C1 segment of cervical spinal cord (tissue), 14 donors: ENCODE data around the gene TRIP11.

Experiments
- DNase-seq, 14 donors: peaks; one replicate each; lab custom pipeline; 2025; lab: John Stamatoyannopoulos, UW

TRIP11 gene

GRCh38 chr14:92010644-92011043 is 29.2 kb downstream of the TRIP11 start:
- no peak for DNase-seq

DNA sequence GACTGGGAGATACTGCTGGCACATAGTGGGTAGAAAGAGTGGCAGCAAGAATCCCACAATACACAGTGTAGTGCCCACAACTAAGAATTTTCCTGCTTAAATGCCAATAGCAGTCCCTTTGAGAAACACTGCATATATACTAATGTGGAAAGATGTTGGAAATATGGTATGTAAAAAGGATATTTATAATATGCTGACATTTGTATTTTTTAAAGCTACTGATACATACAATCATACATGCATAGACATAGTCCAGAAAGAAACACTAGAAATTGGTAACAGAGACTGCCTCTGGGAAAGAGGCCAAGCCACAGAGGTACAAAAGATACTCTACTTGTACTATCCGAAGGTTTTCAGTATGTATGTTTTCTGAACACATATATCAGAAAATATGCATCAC is 30.3 kb downstream of the TRIP11 start:
- no peak for DNase-seq

DNA sequence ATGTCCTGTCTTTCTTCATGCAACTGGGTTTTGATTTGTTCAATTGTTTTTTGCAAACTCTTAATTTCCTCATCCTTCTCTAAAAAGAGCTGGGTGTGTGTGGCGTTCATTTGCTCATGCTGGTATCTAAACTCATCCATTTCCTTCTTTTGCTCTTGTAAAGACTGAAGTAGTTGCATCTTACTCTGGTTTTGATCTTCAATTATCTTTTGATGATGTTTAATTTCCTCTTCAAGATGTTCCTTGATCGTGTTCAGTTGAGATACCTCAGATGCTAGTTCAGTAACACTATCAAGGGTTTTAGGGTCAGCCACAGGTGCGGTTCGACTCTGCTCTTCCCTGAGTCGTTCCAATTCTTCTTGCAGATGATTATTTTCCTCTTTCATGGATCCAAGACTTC is 34.8 kb downstream of the TRIP11 start:
- no peak for DNase-seq

DNA sequence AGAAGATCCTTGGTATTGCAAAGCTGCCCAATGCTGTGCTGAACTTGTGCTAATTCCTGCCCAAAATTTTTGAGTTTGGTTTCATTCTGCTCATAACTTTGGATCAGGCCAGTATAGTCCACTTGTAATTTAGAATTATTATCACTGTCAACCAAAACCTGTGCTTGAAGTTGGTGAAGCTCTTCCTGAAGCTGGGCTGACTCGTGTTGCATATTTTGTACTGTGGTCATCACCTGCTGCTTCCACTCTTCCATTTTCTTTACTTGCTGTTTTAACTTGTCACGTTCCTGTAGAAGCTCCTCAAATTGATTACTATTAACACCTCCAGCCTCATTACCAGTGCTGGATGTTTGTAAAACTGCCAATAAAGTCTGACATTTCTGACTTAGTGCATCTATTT is 35.8 kb downstream of the TRIP11 start:
- DNase-seq = no peak

- no peak for DNase-seq
Measured at GRCh38 chr14:91998667-91999570, 40.9 kb downstream of the TRIP11 start.

GRCh38 chr14:91997492-91997891 is 42.4 kb downstream of the TRIP11 start:
- DNase-seq = no peak

DNA sequence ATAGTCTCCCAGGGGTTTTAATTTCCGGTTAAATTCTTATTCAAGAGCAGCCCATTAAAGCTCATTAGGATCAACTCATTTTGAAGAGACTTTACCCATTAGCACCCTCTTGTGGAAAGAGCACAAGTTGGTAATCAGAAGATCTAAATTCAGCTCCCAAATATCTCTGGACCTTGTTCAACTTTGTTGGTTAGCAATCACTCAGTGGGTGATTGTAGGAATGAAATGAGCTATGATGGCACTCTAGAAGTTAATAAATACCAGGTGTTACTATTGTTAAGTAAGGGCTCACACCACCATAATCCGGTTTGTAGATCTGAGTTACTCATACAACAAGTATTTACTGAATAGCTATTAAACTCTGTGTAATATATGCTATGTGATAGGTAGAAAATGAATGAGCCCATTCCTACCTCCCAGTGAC is 42.9 kb downstream of the TRIP11 start:
- no peak for DNase-seq

- no peak for DNase-seq
Measured at GRCh38 chr14:91987192-91987591, 52.7 kb downstream of the TRIP11 start.

DNA sequence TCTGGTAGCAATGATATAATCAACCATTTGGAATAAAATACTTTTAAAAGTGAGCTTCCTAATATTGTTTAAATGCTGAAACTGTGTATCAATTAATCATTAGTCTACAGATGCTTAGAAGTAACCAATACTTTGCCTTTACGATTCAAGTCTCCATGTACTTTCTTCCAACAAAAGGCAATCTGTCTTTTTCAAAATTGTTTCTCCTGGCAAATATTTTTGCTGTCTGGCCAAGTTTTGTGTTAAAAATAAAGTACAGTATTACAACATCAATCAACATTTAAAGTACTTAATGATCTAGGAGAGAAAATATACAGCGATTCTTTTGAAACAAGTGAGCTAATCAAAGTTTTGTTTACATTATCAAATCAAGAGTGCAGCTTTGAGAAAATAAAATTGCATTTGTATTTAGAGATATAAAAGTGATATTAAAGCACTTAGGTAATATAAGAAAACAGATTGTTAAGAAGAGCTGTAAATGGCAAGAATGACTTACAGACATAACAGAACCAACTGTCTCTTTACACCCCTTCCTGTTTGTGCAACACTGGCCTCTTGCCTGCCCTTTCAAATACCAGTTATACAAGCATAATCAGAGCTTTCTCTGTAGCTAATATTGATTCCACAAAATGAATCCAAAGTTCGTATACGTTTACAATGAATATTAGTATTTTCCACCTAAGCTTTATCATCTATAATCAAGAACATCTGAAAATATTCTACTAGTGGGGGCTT is 54.2 kb downstream of the TRIP11 start:
- DNase-seq = no peak

DNA sequence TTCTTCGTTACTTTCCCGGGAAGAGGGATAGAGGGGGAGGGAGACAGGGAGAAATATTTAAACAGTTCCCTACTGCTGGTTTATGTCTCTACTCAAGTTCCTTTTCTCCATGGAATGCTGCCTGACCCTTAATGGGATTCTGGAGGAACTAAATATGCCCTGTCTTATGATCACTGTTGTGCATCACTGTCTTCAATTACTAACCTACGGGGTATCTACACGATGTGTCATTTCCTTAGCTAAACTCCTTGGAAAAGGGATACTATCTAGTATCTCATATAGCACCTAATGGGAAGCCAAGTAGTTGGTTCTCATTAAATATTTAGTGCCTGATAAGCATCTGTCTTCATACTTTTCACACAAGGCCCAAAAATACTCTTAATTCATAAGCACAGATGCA is 54.9 kb downstream of the TRIP11 start:
- DNase-seq = no peak

- no peak for DNase-seq
Measured at GRCh38 chr14:91983588-91983987, 56.3 kb downstream of the TRIP11 start.

DNA sequence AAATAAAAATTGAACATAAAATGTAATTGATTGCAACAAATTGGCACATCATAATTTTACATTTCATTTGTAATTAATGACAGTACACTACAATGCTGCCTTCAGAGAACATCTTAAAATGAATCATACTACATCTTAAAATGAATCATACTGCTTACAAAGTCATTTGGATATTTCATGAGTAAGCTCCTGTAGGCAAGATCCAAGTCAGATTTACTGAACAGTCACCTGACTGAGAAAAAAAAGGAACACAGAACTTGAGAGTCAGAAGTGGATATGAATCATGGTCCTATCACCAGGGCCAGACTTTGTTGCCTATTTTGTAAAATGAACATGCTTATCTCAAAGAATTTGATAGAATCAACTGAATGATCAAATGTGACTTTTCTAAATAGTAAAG is 59.7 kb downstream of the TRIP11 start:
- DNase-seq = no peak

DNA sequence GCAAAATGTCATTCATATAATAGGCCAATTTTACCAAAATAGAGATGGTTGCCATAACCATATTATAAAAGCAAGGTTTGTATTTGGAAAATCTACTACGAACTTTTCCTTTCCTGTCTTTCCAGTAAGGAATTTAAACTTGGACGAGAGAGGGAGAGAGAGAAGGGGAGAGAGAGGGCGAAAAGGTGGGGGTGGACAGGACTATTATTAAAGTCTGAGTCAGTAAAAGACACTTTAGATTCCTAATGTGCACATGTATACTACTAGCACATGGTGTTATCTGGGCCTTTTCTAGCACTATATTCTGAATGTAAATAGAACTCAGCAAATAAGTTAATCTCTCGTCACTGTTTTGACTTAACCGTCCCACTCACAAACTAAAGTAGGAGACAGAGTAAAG is 62.0 kb downstream of the TRIP11 start:
- no peak for DNase-seq

DNA sequence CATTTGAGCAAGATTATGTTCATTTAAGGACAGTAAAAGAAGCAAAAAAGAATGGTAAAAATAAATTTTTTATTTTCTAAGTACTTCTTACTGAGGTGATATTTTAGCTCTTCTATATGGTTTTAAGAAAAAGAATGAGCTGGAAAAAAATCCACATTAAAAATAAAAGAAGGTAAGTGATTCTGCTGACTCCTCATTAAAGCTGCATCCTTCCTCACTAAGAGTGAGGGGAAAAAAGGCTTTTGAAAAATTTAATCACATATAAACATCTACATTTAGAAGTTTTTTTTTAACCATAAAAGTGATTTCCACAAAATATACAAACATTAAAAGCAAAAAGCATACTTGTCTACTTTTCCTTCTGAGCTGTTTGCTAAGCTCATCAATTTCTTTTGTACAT is 64.1 kb downstream of the TRIP11 start:
- no peak for DNase-seq

- DNase-seq = no peak
Measured at GRCh38 chr14:91971188-91971778, 68.6 kb downstream of the TRIP11 start.

DNA sequence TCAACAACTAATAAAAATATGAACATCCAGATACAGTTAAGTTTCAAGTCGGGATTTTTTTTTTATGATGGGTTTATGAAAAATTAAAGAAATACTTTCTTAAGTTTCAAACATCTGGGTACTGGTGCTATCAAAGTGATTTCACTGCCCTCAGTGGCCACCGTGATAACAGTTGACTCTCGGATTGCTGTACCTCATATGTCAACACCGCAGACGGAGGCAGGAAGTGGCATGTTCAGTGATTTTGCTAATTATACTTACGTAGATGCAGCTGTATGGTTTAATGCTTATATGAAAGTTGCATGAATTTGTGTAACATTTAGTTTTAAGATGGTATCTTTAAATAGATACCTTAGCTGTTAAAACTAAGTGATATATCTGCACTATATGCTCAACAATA is 71.6 kb downstream of the TRIP11 start:
- no peak for DNase-seq

DNA sequence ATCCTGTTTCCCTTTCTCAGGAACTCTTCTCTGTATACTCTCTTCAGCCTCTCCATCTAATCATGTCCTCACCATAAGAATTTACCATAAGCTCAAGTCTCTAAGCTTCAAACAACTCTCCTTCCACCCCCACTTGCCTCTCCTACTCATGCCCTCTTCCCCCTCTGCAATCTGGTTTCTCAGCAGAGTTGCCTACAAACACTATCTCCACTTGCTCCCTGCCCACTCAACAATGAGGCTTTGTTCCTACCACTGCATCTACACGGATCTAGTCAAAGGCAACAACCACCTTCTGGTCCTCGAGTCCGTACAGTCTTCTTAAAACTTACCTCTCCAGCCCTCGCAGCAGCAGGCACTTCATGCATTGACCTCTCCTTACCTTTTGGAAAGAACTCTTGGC is 75.1 kb downstream of the TRIP11 start:
- DNase-seq = no peak

GRCh38 chr14:91964011-91964410 is 75.8 kb downstream of the TRIP11 start:
- DNase-seq = no peak

DNA sequence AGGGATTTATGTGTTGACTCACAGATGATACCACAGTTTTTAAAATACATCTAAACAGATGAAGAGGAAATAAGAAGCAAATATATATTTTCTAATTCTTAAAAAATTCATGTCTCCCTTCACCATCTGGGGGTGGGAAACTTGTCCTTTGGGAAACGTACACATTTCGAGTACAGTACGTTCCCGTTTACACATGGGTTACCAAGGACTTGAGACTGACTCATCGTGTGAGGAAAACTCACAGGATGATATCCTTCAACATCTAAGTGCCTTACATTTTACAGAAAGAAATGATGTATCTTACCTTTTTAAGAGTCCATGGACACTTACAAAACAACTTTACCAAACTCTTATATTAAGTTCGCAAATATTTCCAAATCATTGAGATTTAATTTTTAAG is 76.4 kb downstream of the TRIP11 start:
- no peak for DNase-seq

DNA sequence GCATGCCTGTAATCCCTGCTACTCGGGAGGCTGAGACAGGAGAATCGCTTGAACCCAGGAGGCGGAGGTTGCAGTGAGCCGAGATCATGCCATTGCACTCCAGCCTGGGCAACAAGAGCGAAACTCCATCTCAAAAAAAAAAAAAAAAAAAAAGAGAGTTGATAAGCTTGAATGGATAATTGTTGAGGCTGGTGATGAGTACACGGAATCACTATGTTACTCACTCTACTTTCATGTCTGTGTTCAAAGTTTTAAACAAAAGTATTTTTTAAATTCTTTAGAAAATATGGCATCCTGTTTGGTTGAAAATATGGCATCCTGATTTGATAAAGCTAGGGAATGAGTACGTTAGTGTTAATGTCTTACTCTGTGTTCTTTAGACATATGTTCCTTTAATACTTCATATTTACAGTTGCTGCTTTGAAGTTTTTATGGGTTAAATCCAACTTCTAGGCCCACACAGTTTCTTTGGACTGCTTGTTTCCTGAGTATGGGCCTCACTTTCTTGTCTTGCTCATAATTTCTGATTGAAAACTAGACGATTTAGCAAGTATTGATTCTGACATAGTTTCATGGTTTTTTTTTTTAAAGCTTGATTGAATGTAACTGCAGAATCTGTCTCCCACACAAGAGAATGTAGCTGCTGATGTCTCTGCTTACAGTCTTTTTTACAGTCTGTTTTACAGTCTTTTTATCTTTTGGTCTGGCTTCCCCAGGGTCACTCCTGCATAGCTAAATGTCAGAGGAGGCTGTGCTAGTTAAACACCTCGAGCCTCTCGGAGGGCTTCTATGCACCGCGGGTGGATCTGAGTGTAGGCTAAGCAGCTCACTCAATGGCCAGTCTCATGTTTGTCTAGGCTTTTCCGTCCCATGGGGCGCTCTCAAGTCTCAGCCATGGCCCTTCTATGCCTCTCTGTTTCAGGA is 78.3 kb downstream of the TRIP11 start:
- no peak for DNase-seq

GRCh38 chr14:91957876-91958313 is 82.0 kb downstream of the TRIP11 start:
- DNase-seq = no peak
